K562 (cell line): Measurements from ENCODE around the gene DYNLT2B. TPM values are rescaled to one million over a fixed set of nuclear protein-coding genes. Genes with fewer than 3 reads are reported as not detected.

ENCODE experiments used
- ATAC-seq: fragments of 200-7000 bp; cut with Tn5 transposase; 3 replicates; pipeline ENCODE4 v1.9.1; 2020; ENCODE audit warnings: moderate library complexity
- BruUV-seq: library from RNA; stranded (reverse); fragments of 400-500 nt; replicated peaks from 2 replicates; lab custom pipeline; 2021; lab: Mats Ljungman, UMichigan
- CTCF ChIA-PET: fragments of 300-600 bp; formaldehyde crosslinking; extraction: SDS; loops from one replicate; lab custom pipeline; 2021; ENCODE audit warnings: low intra/inter-chr PET ratio; lab: Yijun Ruan, JAX
- POLR2A ChIA-PET: fragments of 300-600, 350-650 bp; sonication (Branson Sonifier 250); formaldehyde crosslinking; extraction: SDS; loops from one replicate; lab custom pipeline; 2021; ENCODE audit warnings: antibody characterized with exemption, inconsistent platforms; lab: Yijun Ruan, JAX
- DNase-seq, 4 experiments: peaks; one replicate each; pipeline versions ENCODE4 v3.0.0 to v3.0.0-alpha.2; 2011 to 2018; ENCODE audit warnings: low spot score in 3 of 4, mixed read lengths in 3 of 4; ENCODE audit errors: extremely low read depth in 1 of 4
- FAIRE-seq: peaks from 2 replicates; lab custom pipeline; 2011; peaks lifted over from hg19 to GRCh38; lab: Jason Lieb, UNC
- H2AFZ ChIP-seq: 2 replicates; pipeline ENCODE4 v1.6.0; 2011; ENCODE audit warnings: low read depth, low read length, control low read depth, inconsistent platforms
- H3K27ac ChIP-seq: fragments of 200-600 bp; 3 replicates; pipeline ENCODE4 v1.8.0; 2011; ENCODE audit warnings: low read depth, mild to moderate bottlenecking, control low read depth, inconsistent platforms, low read length, moderate library complexity, mixed read lengths; ENCODE audit errors: extremely low read depth
- H3K27me3 ChIP-seq, 2 experiments: fragments of 300-600 bp in 1 of 2; 2 replicates in 1 of 2; 3 replicates in 1 of 2; pipeline versions ENCODE4 v1.6.0 to v1.8.0; 2011; ENCODE audit warnings: inconsistent platforms in 2 of 2, low read length in 2 of 2, mild to moderate bottlenecking in 1 of 2, mixed read lengths in 1 of 2, moderate library complexity in 1 of 2; ENCODE audit not compliant: control insufficient read depth in 2 of 2, insufficient read depth in 2 of 2
- H3K36me3 ChIP-seq: fragments of 300-600 bp; 3 replicates; pipeline ENCODE4 v1.8.0; 2011; ENCODE audit warnings: mild to moderate bottlenecking, low read length, inconsistent platforms; ENCODE audit not compliant: control insufficient read depth, insufficient read depth
- H3K4me1 ChIP-seq, 2 experiments: fragments of 200-600 bp in 1 of 2; replicated peaks in 1 of 2; 2 replicates in 1 of 2; 3 replicates in 1 of 2; pipeline versions ENCODE4 v1.5.1 to v1.8.0; 2011; ENCODE audit warnings: inconsistent platforms in 2 of 2, low read length in 2 of 2, mild to moderate bottlenecking in 1 of 2, mixed read lengths in 1 of 2, moderate library complexity in 1 of 2; ENCODE audit not compliant: control insufficient read depth in 2 of 2, insufficient read depth in 2 of 2
- H3K4me2 ChIP-seq: 2 replicates; pipeline ENCODE4 v1.6.1; 2011; ENCODE audit warnings: low read length, control low read depth, inconsistent platforms, mixed read lengths; ENCODE audit not compliant: insufficient read depth
- H3K4me3 ChIP-seq: fragments of 200-600 bp; sonication (generic), shearing (Covaris generic); 2 replicates; pipeline ENCODE4 v1.5.1; 2016; ENCODE audit warnings: control low read depth, inconsistent platforms
- H3K79me2 ChIP-seq: fragments of 200-600 bp; 3 replicates; pipeline ENCODE4 v1.8.0; 2011; ENCODE audit warnings: low read length, inconsistent platforms; ENCODE audit not compliant: control insufficient read depth, insufficient read depth
- H3K9ac ChIP-seq, 2 experiments: 2 replicates each; pipeline versions ENCODE4 v1.6.0 to v1.6.1; 2011; ENCODE audit warnings: low read depth in 2 of 2, low read length in 2 of 2, control low read depth in 1 of 2, inconsistent platforms in 1 of 2, mild to moderate bottlenecking in 1 of 2, mixed read lengths in 1 of 2; ENCODE audit not compliant: insufficient read depth in 1 of 2
- H3K9me1 ChIP-seq: one replicate; pipeline ENCODE4 v1.6.0; 2011; ENCODE audit warnings: inconsistent platforms, mild to moderate bottlenecking, low read length, moderate library complexity; ENCODE audit not compliant: control insufficient read depth, insufficient read depth
- H3K9me3 ChIP-seq: replicated peaks from 2 replicates; pipeline ENCODE4 v1.5.1; 2011; ENCODE audit warnings: low read depth, low read length, inconsistent platforms; ENCODE audit not compliant: control insufficient read depth, insufficient read depth
- H4K20me1 ChIP-seq: replicated peaks from 2 replicates; pipeline ENCODE4 v1.6.1; 2011; ENCODE audit warnings: low read length, inconsistent platforms, mixed read lengths; ENCODE audit not compliant: control insufficient read depth, insufficient read depth
- BRD4 ChIP-seq: fragments of 200-600 bp; sonication (generic); IDR thresholded peaks from 2 replicates; pipeline ENCODE4 v1.6.1; 2017; ENCODE audit warnings: inconsistent platforms
- CEBPG ChIP-seq, 3 experiments: fragments of 200-800 bp in 1 of 3; sonication (Bioruptor generic) in 1 of 3; sonication (generic) in 1 of 3; formaldehyde crosslinking in 1 of 3; IDR thresholded peaks in 2 of 3; conservative IDR thresholded peaks in 1 of 3; 2 replicates each; pipeline versions ENCODE4 v1.6.1 to v1.8.0; 2016 to 2022; ENCODE audit warnings: missing compliant biosample characterization in 2 of 3, missing genetic modification characterization in 2 of 3, mild to moderate bottlenecking in 1 of 3, missing genetic modification reagents in 1 of 3
- DPF2 ChIP-seq: fragments of 450-650 bp; IDR thresholded peaks from 2 replicates; pipeline ENCODE4 v1.6.1; 2016
- JUND ChIP-seq, 2 experiments: IDR thresholded peaks; 2 replicates in 1 of 2; 3 replicates in 1 of 2; pipeline ENCODE4 v1.6.1; 2011; ENCODE audit warnings: borderline replicate concordance in 2 of 2, low read depth in 2 of 2, low read length in 2 of 2, improper control_type of control experiment in 1 of 2, missing biosample characterization in 1 of 2, missing genetic modification characterization in 1 of 2, missing genetic modification reagents in 1 of 2
- NFE2 ChIP-seq: IDR thresholded peaks from 2 replicates; pipeline ENCODE4 v1.6.1; 2014; ENCODE audit warnings: antibody characterized with exemption, low read depth
- ZNF121 ChIP-seq: sonication (generic); formaldehyde crosslinking; conservative IDR thresholded peaks from 2 replicates; pipeline ENCODE4 v1.8.0; 2022; ENCODE audit warnings: missing genetic modification reagents
- WGBS: fragments of 100-300 bp; shearing (Covaris generic); methylation state at CpG from one replicate; pipeline ENCODE4 v1.1.6; 2016; ENCODE audit warnings: low coverage, mixed read lengths; ENCODE audit not compliant: insufficient coverage; ENCODE audit errors: missing lambda C conversion rate; 5-methylcytosine and 5-hydroxymethylcytosine counted together
- in situ Hi-C: fragments of 300-500 bp; cut with MboI; formaldehyde crosslinking; loops from 4 replicates; pipeline ENCODE4 v1.15.0; 2018; ENCODE audit warnings: inconsistent platforms, mixed read lengths
- intact Hi-C: fragments of 100-400 bp; cut with micrococcal nuclease; formaldehyde crosslinking; loops from 2 replicates; pipeline ENCODE4 v1.14.2; 2022
- polyA plus RNA-seq, 8 experiments: library from polyadenylated mRNA; depleted of rRNA in 4 of 8; stranded (reverse) in 5 of 8; unstranded in 3 of 8; fragments of >200 nt; fragmentation: Nextera tagmentation in 2 of 8; fragmentation: Illumina TruSeq in 1 of 8; extraction: Ambion mirVana in 2 of 8; extraction: Trizol in 1 of 8; gene quantifications; 2 replicates each; pipeline versions ENCODE4 v1.2.1 to v1.2.3, GENCODE V29; 2011 to 2014; ENCODE audit warnings: inconsistent platforms in 1 of 8, missing spikeins in 1 of 8
- total RNA-seq, 7 experiments: library from RNA; depleted of rRNA in 6 of 7; stranded (reverse); fragments of >200 nt in 6 of 7; fragmentation: Illumina TruSeq in 2 of 7; extraction: Trizol in 2 of 7; gene quantifications; 2 replicates each; pipeline versions ENCODE4 v1.2.1 to v1.2.3, GENCODE V29; 2011 to 2021; ENCODE audit warnings: low replicate concordance in 1 of 7

The DYNLT2B gene
- total and polyA plus RNA-seq, 9 of the 15 experiments (the other 6 are each of a cell fraction or from before 2014, with no cell fraction given), result 6.5 to 19.9 (median 8.7) TPM

GRCh38 chr3:196323691-196324090, 5.7 kb upstream of the DYNLT2B start (continued):
- TF ChIP-seq CEBPG (CRISPR knock-in tag; IDR thresholded peaks at IDR 0.05), result no peak
- no peak for TF ChIP-seq CEBPG (tag; conservative IDR thresholded peaks at IDR 0.05 in 1 of 2, IDR thresholded peaks at IDR 0.05 in 1 of 2)

GRCh38 chr3:196323016-196323415, 5.0 kb upstream of the DYNLT2B start:
- DNase-seq, result no peak
- Histone ChIP-seq H3K4me2 (no peak overlapping the region), H3K9me3 (no peaks in the 10 kb centered on the region; the same call in 1 of the 2 replicates), H3K4me3 (no peak overlapping the region), H3K79me2 (peaks cover 4% of the 10 kb centered on the region; the same call in 1 of the 3 replicates), H3K27ac (no peak overlapping the region), H2AFZ (no peak overlapping the region), H3K27me3 (no peaks in the 10 kb centered on the region), H4K20me1 (no peaks in the 10 kb centered on the region), H3K9ac (no peak overlapping the region), H3K36me3 (peaks cover 82% of the 10 kb centered on the region), H3K9me1 (no peaks in the 10 kb centered on the region), H3K4me1 (peaks cover 4 to 8% of the 10 kb centered on the region in 2 experiments; a peak in 3 of 5 replicates)
- 69% methylated on average over 4 of the region's 4 CpGs for WGBS
- BruUV-seq, result no TSS peak
- TF ChIP-seq NFE2 (no peak), JUND (IDR thresholded peaks at IDR 0.05; ENCODE audit: borderline replicate concordance, low read depth, low read length) (peak; percentile 41), JUND (tag; IDR thresholded peaks at IDR 0.05; ENCODE audit: borderline replicate concordance, low read depth, low read length) (no peak; the same call in 2 of the 3 replicates), DPF2 (peak; percentile 26; the same call in 1 of the 2 replicates), ZNF121 (CRISPR knock-in tag) (peak; percentile 97), BRD4 (no peak)
- no peak for ATAC-seq
- FAIRE-seq, result peak; percentile 32
- CTCF ChIA-PET, result no interaction called here
- intact Hi-C loops (no loop called here), in situ Hi-C loops (no loop called here)
- POLR2A ChIA-PET, result interaction anchor here (1.1 to 4.9 kb wide), 3 partner anchors 8 to 14 kb away, joined by 4 to 51 read pairs (median 8); partner anchors contain the start of gene TM4SF19
